SW 1271 (cell line): Measurements from ENCODE around the gene KNSTRN.

Source experiments
- DNase-seq, 2 experiments: peaks; one replicate each; lab custom pipeline; 2025; lab: John Stamatoyannopoulos, UW

The KNSTRN gene

GRCh38 chr15:40399370-40399769 is 16.8 kb downstream of the KNSTRN start:
- no peak for DNase-seq

- DNase-seq, result peak; percentile 67 to 84
Observed at GRCh38 chr15:40405501-40406381, 23.2 kb downstream of the KNSTRN start, which contains the start of gene IVD. Gene IVD, plus strand, starts transcription at chr15:40405795. Its CDS starts 33 bp downstream, at chr15:40405828.

DNA sequence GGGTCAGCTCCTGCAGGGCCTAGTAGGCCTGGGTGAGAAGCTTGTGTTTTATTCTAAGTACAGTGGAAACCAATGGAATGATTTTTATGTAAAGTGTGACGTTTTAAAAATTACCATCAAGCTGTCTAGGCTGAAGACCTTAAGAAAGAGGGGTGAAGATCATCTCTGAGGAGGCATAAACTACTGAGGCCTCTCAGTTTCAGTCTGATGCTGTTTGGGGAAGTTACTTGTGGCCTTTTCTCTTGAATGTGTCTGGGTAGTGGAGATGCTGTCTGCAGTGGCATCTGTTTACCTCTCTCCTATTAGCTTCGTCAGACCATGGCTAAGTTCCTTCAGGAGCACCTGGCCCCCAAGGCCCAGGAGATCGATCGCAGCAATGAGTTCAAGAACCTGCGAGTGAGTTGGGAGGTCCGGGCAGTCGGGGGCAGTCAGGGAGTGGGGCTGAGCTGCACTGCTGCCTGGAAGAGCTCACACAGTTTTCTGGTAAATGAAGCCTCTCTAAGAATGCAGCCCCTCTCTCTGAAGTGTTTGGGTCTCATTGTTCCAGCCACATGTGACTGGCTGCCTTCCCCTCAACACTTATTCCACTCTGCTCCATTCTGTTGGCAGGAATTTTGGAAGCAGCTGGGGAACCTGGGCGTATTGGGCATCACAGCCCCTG is 24.9 kb downstream of the KNSTRN start:
- DNase-seq, result no peak

DNA sequence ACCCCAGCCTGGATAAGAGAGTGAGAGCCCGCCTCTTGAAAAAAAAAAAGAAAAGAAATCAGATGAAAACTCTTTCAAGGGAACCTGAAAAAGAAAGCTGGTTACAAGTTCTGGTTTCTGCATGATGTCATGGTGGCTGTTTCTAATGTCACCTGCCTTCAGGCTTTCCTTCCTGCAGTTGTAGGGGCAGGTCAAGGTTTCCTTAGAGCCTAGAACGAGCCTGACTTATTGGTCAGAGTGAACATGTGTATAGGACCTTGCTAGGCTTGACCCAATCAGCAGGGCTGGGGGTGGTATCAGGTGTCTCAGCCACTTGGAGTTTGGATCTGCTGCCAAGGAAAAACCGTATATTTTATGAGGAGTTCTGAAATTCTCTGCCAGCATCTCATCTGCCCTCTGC is 26.8 kb downstream of the KNSTRN start:
- DNase-seq, result no peak

DNA sequence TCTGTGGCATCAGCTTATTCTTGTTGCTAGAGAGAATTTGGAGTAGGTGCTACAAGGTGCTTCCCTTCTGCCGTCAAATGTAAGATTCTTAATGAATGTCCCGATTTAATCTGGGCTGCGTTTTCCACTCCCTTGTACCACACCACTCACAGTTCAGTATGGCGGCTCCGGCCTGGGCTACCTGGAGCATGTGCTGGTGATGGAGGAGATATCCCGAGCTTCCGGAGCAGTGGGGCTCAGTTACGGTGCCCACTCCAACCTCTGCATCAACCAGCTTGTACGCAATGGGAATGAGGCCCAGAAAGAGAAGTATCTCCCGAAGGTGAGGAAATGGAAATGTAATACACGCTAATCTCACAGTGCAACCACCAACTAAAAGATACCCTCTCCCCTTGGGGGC is 28.0 kb downstream of the KNSTRN start:
- DNase-seq, result no peak

DNA sequence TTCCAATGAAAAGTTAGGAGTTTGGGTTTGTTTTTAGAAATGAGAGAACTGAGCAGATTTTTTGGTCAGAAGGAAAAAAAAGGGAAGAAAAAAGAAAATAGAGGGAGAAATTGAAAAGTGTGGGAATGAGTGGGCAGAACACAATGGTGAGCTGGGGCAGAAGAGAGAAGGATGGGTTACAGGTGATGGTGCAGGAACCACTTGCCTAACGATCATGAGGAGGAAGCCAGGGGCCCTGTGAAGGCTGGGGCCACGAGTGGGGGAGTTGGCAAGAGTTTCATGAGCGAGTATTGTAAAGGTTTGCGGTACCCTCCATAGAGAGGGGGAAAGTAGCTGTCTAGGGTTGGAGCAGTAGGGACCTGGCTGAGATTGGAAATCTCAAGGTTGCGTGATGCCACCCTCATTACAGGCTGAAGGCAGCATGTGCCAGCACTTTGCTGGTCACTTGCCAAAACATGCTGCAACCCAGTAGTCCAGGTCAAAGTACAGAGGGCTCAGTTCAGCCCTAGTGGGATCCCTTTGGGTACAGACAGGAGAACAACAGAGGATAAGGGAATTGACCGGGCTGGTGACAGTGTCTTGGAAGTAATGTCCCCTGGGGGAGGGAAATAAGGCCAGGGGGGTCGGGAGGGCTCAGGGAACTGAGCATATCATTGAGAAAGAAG is 29.7 kb downstream of the KNSTRN start:
- DNase-seq, result no peak

- no peak for DNase-seq
Observed at GRCh38 chr15:40413036-40413435, 30.5 kb downstream of the KNSTRN start.

DNA sequence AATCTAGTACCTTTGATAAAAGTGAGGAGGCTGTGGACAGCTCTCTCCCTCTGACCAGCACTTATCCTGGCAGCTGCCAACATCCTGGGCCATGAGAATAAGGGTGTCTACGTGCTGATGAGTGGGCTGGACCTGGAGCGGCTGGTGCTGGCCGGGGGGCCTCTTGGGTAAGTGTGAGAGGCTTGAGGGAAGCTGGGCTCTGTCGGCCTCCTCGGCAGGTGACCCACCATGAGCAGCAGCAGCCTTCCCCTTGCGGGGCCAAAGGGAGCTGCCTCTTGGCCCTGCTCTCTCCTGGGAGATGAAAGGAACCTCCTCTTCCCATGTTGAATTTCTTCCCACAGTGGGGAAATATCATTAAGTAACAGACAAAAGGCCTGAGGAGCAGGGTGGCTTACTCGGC is 32.3 kb downstream of the KNSTRN start:
- DNase-seq, result no peak

- DNase-seq, result no peak
Observed at GRCh38 chr15:40415226-40415625, 32.7 kb downstream of the KNSTRN start.

- no peak for DNase-seq
Observed at GRCh38 chr15:40416056-40416455, 33.5 kb downstream of the KNSTRN start.

DNA sequence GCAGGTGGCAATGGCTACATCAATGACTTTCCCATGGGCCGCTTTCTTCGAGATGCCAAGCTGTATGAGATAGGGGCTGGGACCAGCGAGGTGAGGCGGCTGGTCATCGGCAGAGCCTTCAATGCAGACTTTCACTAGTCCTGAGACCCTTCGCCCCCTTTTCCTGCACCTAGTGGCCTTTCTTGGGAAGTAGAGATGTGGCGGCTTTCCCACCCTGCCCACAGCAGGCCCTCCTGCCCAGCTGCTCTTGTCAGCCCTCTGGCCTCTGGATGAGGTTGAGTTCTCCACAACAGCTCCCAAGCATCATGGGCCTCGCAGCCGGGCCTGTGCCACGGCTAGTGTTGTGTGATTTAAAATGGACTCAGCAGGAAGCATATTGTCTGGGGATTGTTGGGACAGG is 35.6 kb downstream of the KNSTRN start:
- no peak for DNase-seq

DNA sequence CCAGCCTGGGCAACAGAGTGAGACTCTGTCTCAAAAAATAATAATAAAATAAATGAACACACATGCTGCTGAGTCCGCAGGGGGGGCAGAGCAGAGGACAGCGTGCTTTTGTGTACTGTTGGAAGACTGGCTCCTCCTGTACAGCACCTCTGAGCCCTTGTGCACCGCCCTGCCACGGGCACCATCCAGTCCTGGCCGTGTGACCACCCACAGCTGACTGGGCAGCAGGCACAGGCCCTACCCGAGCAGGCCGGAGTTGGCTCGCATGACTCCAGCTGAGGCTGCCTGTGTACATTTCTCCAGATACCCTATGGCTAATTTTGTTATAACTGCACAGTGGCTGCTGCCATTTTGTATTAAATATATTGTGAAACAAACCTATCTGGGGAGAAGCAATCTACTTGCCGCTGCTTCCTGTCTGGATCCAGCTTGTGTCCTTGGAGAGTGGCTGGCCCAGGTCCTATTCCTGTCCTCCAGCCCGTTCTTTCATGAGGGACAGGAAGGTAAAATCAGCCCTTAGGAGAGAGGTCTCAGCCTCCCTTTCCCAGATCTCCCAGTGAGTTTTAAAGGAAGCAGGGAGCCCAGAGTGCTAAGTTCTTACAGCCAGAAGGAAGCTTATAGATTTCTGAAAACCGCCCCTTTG is 37.7 kb downstream of the KNSTRN start:
- no peak for DNase-seq

GRCh38 chr15:40420793-40421192 is 38.3 kb downstream of the KNSTRN start:
- no peak for DNase-seq

DNA sequence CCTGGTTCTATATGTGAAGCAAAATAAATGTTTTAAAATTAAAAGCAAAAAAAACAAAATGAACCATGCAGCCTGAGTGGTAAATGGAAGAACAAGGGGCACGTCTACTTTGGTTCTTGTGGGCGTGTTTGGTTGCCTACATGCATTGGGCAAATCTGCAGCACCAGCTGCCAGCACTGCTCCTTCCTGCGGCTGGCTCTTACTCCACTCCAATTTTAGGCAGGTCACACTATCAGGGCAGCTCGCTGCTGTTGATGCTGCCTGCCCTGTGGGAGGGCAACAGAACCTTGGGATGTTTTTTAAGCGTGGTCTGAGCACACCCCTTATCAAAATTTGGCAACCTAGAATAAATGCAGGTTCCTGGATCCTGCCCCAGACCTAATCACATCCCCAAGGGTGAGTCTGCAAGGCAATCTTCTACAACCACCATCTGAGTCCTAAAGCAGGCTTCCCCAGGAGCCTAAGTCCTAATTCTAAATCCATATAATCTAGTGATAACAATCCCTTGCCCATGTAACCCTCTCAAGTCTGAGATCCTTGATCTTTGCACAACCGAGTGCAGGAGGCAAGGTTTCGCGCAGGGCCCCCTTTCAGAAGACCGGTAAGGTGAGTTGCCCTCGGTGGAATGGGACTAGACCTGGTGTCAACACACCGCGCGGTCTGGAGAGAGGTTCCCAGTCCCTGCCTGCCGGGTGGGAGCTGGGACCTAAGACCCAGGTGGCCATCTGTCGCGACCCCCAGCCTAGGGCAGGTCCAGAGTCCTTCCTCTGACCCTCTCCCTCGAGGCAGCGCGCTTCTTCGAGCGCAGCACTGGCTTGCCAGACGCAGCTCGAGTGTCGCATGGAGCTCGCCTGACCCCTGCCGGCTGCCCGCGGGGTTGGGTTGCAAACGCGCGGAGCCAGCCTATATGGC is 39.0 kb downstream of the KNSTRN start:
- DNase-seq, result no peak

DNA sequence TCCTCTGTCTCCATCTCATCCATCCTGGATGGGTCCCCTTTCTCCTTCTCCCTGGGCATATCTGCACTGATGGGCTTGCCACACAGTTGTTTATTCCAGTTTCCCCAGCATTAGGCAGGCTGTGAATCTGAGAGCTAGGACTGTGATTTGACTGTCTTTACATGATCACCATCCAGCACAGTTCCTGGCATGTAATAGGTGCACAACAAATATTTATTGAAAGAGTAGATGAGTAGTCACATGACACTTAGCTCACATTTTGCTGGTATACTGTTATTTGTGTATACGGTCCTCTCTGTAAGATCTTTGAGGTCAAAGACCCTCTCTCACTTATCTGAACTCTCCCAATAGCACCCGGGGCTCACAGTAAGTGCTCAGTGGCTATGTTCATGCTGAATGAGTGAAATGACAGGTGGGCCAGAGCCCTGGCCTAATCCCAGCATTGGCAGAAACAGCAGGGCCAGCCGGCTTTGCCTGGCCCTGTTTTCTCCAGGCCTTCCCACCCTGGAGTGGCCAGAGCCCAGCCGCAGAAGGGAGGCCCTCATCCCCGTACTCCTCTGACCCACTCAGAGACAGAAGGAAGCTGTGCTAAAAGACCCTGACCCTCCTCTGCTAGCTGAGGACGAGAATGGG is 42.1 kb downstream of the KNSTRN start:
- DNase-seq, result no peak

DNA sequence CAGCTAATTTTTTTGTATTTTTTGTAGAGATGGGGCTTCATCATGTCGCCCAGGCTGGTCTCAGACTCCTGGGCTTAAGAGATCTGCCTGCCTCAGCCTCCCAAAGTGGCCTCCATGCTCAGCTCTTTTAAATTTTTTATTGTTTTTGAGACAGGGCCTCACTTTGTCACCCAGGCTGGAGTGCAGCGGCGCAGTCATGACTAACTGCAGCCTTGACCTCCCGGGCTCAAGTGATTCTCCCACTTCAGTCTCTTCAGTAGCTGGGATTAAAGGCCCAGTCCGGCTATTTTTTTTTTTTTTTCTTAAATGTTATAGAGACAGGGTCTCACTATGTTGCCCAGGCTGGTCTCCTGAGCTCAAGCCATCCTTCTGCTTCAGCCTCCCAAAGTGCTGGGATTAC is 43.2 kb downstream of the KNSTRN start:
- DNase-seq, result no peak

- no peak for DNase-seq
Observed at GRCh38 chr15:40427188-40427587, 44.7 kb downstream of the KNSTRN start.

DNA sequence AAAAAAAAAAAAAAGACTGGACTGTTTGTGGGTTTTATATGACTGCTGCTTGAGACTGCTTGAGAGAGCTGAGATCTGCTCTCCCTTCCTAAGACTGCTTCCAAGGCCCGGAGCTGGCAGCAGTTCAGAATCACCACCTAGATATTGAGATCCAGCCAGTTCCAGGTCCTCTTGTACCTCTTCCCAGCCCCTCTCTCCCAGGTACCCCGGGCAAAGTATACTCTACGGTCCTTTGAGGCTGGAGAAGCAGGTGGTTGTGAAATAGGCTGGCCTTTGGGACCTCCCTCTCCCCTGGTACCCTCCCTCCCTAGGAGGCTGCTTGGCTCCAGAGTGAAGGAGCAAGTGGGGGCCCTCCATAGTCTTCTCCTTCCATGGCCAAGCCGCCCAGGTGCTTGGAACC is 45.7 kb downstream of the KNSTRN start:
- no peak for DNase-seq

DNA sequence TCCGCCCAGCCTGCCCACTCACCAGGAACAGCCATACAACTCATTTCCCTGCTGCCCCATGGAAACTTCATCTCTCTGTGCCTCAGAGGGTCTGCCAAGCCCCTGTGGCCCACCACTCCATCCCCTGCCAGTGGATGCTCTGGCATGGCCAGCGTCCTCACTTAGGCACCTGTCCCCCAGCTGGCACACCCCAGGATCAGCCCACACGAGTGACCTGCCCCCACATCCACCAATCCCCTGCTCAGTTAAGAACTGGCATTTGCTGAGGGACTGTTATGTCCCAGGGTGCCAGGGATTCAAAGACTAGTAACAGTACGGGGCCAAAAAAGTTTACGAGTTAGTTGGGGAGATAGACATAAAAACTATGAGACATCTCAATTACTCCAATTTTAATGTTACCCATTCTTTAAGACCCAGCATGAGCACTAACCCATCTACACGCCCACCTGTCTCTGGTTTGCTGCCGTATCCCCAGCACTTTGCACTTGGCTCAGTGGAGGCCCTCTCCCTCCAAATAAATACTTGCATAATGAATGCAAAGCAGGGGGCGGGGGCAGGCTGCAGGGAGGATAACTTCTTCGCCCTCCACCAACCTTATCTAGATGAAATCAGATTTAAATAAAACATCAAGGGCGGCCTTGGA is 46.7 kb downstream of the KNSTRN start:
- DNase-seq, result no peak

GRCh38 chr15:40430271-40430805 is 47.8 kb downstream of the KNSTRN start:
- DNase-seq, result peak in 1 of 2 experiments; percentile 6
